SU-DHL-6 (cell line): ENCODE measurements around the gene PC.

Experiments used
- H2AFZ ChIP-seq: fragments of 200-600 bp; sonication (generic); 2 replicates; pipeline ENCODE4 v1.6.1; 2014; ENCODE audit warnings: low read depth, mild to moderate bottlenecking, moderate library complexity, mixed read lengths, antibody characterized with exemption, low read length; ENCODE audit not compliant: severe bottlenecking
- H3F3A ChIP-seq: fragments of 200-600 bp; shearing (Covaris generic); 2 replicates; pipeline ENCODE4 v1.6.0; 2016; ENCODE audit warnings: antibody characterized with exemption, mild to moderate bottlenecking; ENCODE audit not compliant: insufficient read depth
- H3K27ac ChIP-seq: fragments of 200-600 bp; sonication (generic); 2 replicates; pipeline ENCODE4 v1.5.1; 2016; ENCODE audit warnings: low read depth, mild to moderate bottlenecking, low read length, moderate library complexity, mixed read lengths
- H3K27me3 ChIP-seq: fragments of 200-600 bp; sonication (generic), shearing (Covaris generic); 2 replicates; pipeline ENCODE4 v1.6.0; 2014; ENCODE audit warnings: mild to moderate bottlenecking, low read length
- H3K36me3 ChIP-seq: fragments of 200-600 bp; sonication (generic); 2 replicates; pipeline ENCODE4 v1.6.1; 2014; ENCODE audit warnings: mild to moderate bottlenecking, low read length, mixed read lengths
- H3K4me2 ChIP-seq: fragments of 300-600, 200-600 bp; shearing (Covaris generic), sonication (generic); 2 replicates; pipeline ENCODE4 v1.6.0; 2014; ENCODE audit warnings: low read length, low read depth, mild to moderate bottlenecking; ENCODE audit not compliant: poor library complexity, severe bottlenecking
- H3K4me3 ChIP-seq: fragments of 200-600 bp; sonication (generic); 2 replicates; pipeline ENCODE4 v1.5.1; 2014; ENCODE audit warnings: antibody characterized with exemption, low read length, mild to moderate bottlenecking, mixed read lengths; ENCODE audit not compliant: insufficient read depth, poor library complexity, severe bottlenecking
- H3K79me2 ChIP-seq: fragments of 200-600 bp; sonication (generic); 2 replicates; pipeline ENCODE4 v1.6.1; 2014; ENCODE audit warnings: mild to moderate bottlenecking, low read length, moderate library complexity; ENCODE audit not compliant: insufficient read depth
- H3K9ac ChIP-seq: fragments of 200-600 bp; sonication (generic); 2 replicates; pipeline ENCODE4 v1.7.0; 2014; ENCODE audit warnings: mild to moderate bottlenecking, low read length
- H3K9me2 ChIP-seq: fragments of 200-600 bp; sonication (generic); replicated peaks from 2 replicates; pipeline ENCODE4 v1.6.1; 2014; ENCODE audit warnings: low read length; ENCODE audit not compliant: insufficient read depth
- H3K9me3 ChIP-seq: fragments of 200-600 bp; sonication (generic); 2 replicates; pipeline ENCODE4 v1.6.1; 2014; ENCODE audit warnings: low read length, mixed read lengths; ENCODE audit not compliant: insufficient read depth
- H4K20me1 ChIP-seq: fragments of 200-600 bp; sonication (generic); 2 replicates; pipeline ENCODE4 v1.6.1; 2014; ENCODE audit warnings: low read depth, mild to moderate bottlenecking, antibody characterized with exemption, low read length, moderate library complexity, mixed read lengths
- CTCF ChIP-seq: fragments of 200-600 bp; sonication (generic); IDR thresholded peaks from one replicate; pipeline ENCODE4 v1.5.1; 2017; ENCODE audit warnings: antibody characterized with exemption, mild to moderate bottlenecking, low read length, moderate library complexity; ENCODE audit not compliant: insufficient read depth, poor library complexity, severe bottlenecking
- EZH2phosphoT487 ChIP-seq: fragments of 200-600 bp; sonication (generic), shearing (Covaris generic); conservative IDR thresholded peaks from 2 replicates; pipeline ENCODE4 v1.6.1; 2018; ENCODE audit warnings: mild to moderate bottlenecking, antibody characterized with exemption, low read length, moderate library complexity, mixed read lengths

The PC gene

GRCh38 chr11:66880496-66881450 is 77.4 kb downstream of the PC start:
- Histone ChIP-seq H3K4me2 (no peak overlapping the region), H3K9ac (no peak overlapping the region), H2AFZ (no peak overlapping the region), H3K4me3 (no peak overlapping the region), H3K27me3 (no peaks in the 10 kb centered on the region), H3K9me3 (no peaks in the 10 kb centered on the region), H3K9me2 (no peaks in the 10 kb centered on the region), H3K36me3 (no peaks in the 10 kb centered on the region), H4K20me1 (no peaks in the 10 kb centered on the region), H3F3A (no peaks in the 10 kb centered on the region), H3K79me2 (no peaks in the 10 kb centered on the region), H3K27ac (no peak overlapping the region)
- TF ChIP-seq CTCF: no peak
- no peak for TF ChIP-seq EZH2phosphoT487

GRCh38 chr11:66879999-66880398 is 78.2 kb downstream of the PC start:
- Histone ChIP-seq H3K9me3 (no peaks in the 10 kb centered on the region), H3K4me3 (no peak overlapping the region), H3K79me2 (no peaks in the 10 kb centered on the region), H3K27me3 (no peaks in the 10 kb centered on the region), H3K4me2 (no peak overlapping the region), H3F3A (no peaks in the 10 kb centered on the region), H3K9me2 (no peaks in the 10 kb centered on the region), H3K36me3 (no peaks in the 10 kb centered on the region), H2AFZ (no peak overlapping the region), H3K9ac (no peak overlapping the region), H4K20me1 (no peaks in the 10 kb centered on the region), H3K27ac (no peak overlapping the region)
- TF ChIP-seq EZH2phosphoT487: no peak
- no peak for TF ChIP-seq CTCF

- Histone ChIP-seq H3K79me2 (no peaks in the 10 kb centered on the region), H3F3A (no peaks in the 10 kb centered on the region), H3K9ac (no peak overlapping the region), H4K20me1 (no peaks in the 10 kb centered on the region), H3K36me3 (no peaks in the 10 kb centered on the region), H3K4me3 (no peak overlapping the region), H3K9me2 (no peaks in the 10 kb centered on the region), H3K9me3 (no peaks in the 10 kb centered on the region), H3K27me3 (no peaks in the 10 kb centered on the region), H3K27ac (no peak overlapping the region), H3K4me2 (no peak overlapping the region), H2AFZ (no peak overlapping the region)
- no peak for TF ChIP-seq CTCF
- no peak for TF ChIP-seq EZH2phosphoT487
Measured at GRCh38 chr11:66879583-66879982, 78.6 kb downstream of the PC start.
